Measurements from ENCODE around the gene SDK1. TPM values are rescaled to one million over a fixed set of nuclear protein-coding genes. Genes with fewer than 3 reads are reported as not detected.

SDK1 gene
- polyA plus RNA-seq, 3 donors: 3.2 to 6.6 (median 3.3) TPM

DNA sequence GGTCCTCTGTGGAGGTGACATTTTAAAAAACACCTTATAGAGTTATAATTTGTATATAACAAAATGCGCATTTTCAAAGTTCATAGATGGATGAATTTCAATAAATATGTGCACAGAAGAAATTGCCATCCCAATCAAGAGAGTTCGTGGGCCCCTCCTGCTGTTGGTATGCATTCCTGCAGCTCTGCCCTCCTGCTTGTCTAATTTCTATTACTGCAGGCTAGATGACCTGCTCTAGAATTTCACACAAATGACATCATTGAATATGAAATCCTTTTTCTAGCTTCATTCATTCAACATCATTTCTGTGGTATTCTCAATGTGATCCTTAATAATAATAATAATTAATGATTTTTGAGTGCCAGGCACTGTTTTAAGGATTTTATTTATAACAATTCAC is 348.2 kb downstream of the SDK1 start:
- WGBS, 3 donors: 86 to 95% (median 90%) methylated on average over 2 of the region's 2 CpGs
- no peak overlapping the region for H3K27ac ChIP-seq (ENCODE audit: low read depth, low read length)

DNA sequence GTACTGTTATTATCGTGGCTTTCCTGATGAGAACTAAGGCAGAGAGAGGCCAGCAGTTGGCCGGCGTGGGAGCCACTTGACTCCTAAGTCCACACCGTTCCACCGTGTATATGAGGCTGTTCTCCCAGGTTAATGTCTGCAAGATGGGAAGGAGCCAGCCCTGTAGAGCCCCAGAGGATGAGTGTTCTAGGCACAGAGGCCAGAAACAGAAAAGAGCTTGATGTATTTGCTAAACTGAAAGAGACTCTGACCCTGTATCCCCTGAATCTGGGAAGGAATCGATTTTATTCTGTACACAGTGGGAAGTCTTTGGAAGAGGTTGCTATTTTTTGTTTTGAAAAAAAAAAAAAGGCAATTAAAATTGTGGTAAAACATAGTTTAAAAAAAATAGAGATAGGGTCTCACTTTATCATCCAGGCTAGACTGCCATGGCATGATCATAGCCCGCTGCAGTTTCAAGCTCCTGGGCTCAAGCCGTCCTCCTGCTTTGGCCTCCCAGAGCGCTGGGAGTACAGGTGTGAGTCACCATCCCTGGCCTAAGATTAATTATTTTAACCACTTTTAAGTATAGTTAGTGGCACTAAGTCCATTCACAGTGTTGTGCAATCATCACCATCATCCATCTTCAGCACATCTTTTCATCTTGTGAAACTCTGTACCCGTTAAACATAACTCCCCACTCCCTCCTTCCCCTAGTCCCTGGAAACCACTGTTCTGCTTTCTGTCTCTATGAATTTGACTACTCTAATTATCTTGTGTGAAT is 348.8 kb downstream of the SDK1 start:
- H3K27ac ChIP-seq (ENCODE audit: low read depth, low read length): no peak overlapping the region
- WGBS, 3 donors: 74 to 91% (median 74%) methylated on average over 10 of the region's 10 CpGs

DNA sequence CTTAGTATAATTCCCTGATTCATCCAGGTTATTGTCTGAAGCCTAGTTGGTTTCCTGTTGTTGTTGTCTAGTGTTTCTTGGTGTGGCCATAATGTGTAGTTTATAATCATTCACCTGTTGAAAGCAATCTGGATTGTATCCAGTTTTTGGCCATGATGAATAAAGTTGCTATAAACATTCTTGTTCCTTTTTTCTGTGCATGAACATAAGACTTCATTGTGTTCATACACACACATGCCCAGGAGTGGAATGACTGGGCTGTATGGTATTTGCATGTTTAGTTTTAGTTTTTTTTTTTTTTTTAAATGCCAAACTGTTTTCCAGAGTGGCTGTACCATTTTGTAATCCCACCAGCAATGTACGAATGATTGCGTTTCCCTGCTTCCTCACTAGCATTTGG is 349.8 kb downstream of the SDK1 start:
- H3K27ac ChIP-seq (ENCODE audit: low read depth, low read length): no peak overlapping the region
- WGBS, 3 donors: 85 to 92% (median 90%) methylated on average over 2 of the region's 2 CpGs

DNA sequence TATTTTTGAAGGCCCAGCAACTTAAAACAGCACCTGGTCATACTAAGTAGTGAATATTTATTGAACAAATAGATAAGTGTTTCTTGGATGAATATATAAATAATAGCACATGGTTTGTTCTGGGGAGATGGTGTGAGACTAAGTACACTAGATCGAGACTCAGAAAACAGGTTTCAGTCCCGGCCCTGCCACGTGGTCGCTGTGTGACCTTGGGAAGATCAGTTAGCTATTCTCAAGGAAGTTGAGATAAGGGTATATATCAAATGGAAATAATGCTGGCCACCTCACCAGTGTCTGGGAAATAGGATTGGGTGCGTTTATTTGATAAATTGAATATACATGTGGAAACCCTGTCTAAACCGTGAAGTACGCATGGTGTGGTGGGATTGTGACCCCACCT is 354.6 kb downstream of the SDK1 start:
- WGBS, 3 donors: 43 to 92% (median 90%) methylated on average over 7 of the region's 7 CpGs
- H3K27ac ChIP-seq (ENCODE audit: low read depth, low read length): no peak overlapping the region

DNA sequence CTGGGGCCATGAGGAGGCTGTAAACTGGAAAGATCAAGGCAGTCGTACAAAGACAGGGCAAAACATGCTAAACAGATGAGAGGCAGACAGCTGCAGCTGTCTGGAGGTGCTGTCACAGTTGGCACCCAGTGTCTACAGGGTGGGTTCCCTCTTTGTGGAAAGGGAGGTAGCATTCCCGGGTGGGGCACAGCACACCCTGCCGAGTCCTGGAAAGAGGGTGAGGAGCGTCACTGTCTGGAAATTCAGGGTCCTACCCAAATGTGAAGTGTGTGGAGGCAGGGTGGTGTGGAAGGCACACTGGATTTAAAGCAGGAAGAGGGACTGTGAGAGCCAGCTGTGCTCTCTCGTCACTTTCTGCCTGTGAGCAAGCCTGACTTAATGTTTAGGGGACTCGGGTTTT is 356.2 kb downstream of the SDK1 start:
- WGBS, 3 donors: 74 to 89% (median 77%) methylated on average over 6 of the region's 6 CpGs
- no peak overlapping the region for H3K27ac ChIP-seq (ENCODE audit: low read depth, low read length)

DNA sequence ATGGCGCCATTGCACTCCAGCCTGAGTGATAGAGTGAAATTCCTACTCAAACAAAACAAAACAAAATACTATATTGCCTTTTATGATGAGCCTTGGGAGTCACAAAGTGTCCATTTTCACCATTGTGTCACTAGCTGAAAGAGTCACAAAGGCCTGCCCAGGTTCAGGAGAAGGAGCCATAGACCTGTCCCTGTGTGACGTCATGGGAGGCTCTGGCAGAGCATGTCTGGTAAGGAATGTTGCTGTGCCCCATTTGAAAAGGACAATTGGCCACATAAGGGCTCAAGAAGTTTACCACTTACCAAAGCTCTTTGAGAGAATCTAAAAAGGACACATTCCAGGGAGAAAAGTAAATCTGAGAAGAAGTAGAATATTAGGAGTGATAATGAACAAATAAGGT is 367.7 kb downstream of the SDK1 start:
- H3K27ac ChIP-seq (ENCODE audit: low read depth, low read length): no peak overlapping the region
- WGBS, 3 donors: 92 to 95% (median 94%) methylated on average over 2 of the region's 2 CpGs

DNA sequence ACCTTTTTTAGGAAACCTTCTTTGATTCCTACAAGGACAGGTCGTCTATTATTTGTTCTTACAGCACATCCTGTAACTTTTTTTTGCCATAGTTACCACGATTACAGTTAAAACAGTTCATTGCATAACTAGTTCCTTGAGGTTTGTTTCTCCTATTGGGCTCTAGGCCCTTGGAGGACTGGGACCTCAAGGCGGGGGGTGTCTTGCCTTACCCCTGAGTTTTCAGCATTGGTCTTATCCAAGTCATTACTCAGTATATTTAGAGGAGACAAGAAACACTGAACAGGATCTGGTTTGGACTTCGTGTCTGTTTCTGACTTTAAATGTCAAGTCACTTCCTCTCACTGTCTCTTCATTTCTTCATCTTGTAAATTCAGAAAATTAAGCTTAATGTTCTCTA is 369.8 kb downstream of the SDK1 start:
- WGBS, 3 donors: 33 to 70% (median 45%) methylated on average over 4 of the region's 4 CpGs
- no peak overlapping the region for H3K27ac ChIP-seq (ENCODE audit: low read depth, low read length)

DNA sequence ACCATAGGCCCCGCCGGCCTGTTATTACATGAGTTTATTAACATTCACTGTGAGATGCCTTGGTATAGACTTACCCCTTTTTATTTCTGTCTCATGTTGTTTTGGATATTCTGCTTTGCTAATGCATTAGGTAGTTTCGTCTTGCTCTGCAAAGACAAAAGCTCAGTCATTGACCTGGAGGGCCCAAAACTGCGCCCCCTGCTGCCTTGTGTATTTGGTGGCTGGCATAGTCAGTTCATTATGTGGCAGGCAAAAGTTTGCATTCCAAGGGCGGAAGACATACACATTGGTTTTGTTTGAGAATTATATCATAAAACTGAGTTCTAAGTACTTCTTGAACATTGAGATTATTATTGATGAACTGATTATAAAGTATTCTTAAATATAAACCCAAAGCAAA is 372.5 kb downstream of the SDK1 start:
- 56 to 78% (median 73%) methylated on average over 5 of the region's 5 CpGs for WGBS, 3 donors
- no peak overlapping the region for H3K27ac ChIP-seq (ENCODE audit: low read depth, low read length)

DNA sequence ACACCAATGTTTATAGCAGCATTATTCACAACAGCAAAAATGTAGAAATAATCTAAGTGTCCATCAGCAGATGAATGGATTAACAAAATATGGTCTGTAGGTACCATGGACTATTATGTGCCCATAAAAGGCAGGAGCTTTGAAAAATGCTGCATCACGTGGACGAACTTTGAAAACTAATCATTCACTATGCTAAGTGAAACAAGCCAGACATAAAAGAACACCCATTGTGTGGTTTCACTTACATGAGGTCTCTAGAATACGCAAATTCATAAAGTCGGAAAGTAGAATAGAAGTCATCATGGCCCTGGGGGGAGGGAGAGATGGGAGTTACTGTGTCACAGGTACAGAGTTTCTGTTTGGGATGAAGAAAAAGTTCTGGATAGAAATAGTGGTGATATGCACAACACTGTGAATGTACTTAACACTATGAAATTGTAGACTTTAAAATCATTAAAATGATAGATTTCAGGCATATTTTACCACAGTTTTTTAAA is 377.3 kb downstream of the SDK1 start:
- H3K27ac ChIP-seq (ENCODE audit: low read depth, low read length): no peak overlapping the region
- WGBS, 3 donors: 92 to 95% (median 93%) methylated on average over 4 of the region's 4 CpGs

DNA sequence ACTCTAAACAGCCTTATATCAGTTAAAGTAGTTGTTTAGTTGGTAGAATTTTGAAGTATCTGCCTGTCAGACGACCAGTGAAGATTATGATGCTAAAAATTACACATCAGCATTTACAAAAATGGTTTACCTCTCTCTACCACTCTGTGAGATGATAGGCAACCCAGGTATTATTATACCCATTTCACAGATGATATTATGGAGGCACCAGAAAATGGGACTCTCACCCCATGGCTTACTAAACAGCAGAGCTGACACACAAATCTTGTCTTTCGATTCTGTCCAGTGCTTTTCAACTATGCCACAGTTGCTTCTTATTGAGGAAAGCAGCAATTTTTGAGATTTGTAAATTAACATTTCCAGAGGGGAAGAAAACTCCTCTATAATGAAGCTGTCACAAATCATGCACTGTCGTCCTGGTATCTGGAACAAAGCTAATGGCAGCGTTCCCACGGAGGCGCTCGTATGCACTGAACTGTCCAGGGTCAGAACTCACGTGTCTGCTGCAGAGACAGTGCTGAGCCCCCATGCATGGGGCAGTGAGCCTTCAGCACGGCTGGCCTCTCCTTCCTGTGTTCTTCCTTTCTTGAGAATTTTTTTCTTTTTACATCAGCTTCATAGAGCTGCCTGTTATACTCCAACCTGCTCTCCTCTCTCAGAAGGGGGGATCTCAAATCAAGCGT is 381.1 kb downstream of the SDK1 start:
- 41 to 51% (median 44%) methylated on average over 10 of the region's 10 CpGs for WGBS, 3 donors
- no peak overlapping the region for H3K27ac ChIP-seq (ENCODE audit: low read depth, low read length)

DNA sequence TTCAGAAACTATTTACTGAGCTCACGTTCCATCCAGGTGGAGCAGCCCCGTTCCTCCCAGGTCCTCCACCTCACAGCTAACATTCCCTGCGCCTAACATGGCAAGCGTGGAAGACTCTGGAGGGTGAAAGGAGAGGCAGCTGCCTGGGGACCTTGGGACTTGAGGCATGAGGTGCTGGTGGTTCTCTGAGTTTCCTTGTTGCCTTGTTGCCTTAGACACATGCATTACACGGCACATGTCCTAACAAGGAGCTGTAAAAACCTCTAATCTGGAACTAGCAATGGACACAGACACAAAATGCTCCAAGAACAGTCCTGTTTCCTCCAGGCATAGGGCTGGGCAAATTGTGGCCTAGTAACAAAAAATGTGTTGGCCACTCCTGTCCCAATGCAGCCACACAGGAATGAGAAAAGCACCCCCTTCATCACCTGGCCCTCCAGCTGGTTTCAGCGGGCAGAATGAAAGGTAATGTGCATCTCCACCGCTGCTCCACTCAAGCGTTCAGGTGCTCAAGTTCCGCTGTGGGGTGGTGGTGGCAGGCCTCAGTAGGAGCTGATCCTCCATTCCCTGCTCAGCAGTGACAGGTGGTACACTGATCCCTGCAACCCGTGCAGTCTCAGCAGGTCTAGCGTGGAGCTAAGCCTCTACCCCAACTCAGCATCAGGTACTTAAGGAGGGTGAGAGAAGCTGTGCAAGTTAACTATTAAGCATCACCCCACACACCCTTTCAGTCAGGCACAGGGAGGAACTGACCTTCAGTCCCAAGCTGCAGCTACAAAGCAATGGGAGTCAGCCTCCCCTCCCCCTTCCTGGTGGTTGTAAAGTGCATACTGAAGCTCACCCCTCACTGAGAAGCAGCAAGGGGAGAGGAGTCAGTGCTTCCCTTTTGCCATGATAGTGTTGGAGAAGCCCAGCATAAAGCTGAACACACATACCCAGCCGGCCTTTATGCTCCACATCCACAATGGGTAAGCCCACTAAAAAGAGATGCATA is 382.8 kb downstream of the SDK1 start:
- H3K27ac ChIP-seq (ENCODE audit: low read depth, low read length): no peak overlapping the region
- WGBS, 3 donors: 76 to 88% (median 78%) methylated on average over 12 of the region's 12 CpGs

DNA sequence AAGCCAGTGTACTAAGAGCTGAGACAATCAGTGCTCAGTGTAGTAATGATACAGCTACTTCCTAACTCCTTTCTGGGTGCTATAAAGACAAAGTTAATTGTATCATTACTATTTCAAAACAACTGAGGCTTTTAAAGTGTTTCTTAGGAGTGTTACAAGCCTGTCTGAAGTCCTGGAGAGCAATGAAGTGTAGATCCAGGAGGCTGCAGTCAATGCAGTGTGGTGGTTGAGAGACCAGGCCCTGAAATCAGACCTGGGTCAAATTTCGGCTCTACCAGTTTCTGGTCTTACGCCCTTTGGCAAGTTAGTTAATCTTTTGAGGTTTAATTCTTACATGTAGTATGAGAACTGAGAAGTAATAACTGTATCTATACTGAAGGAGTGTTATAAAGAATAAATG is 387.0 kb downstream of the SDK1 start:
- 45 to 75% (median 72%) methylated on average over 2 of the region's 2 CpGs for WGBS, 3 donors
- H3K27ac ChIP-seq (ENCODE audit: low read depth, low read length): no peak overlapping the region

DNA sequence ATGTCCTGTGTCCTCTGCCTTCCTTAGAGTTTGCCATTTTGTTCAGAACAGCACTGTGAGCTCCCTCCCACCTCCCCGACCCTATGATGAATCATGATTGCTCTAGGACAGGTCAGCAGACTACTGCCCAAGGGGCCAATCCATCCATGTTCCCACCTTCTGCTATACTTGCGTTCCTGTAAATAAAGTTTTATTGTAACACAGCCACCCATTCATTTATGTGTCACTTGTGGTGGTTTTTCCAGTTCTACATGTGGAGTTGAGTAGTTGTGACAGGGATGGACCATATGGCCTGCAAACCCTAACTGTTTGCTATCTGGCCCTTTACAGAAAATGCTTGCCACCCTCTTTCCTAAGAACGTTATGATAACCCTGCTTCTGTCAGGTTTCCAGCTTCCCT is 387.8 kb downstream of the SDK1 start:
- 81 to 92% (median 83%) methylated on average over 3 of the region's 3 CpGs for WGBS, 3 donors
- no peak overlapping the region for H3K27ac ChIP-seq (ENCODE audit: low read depth, low read length)

DNA sequence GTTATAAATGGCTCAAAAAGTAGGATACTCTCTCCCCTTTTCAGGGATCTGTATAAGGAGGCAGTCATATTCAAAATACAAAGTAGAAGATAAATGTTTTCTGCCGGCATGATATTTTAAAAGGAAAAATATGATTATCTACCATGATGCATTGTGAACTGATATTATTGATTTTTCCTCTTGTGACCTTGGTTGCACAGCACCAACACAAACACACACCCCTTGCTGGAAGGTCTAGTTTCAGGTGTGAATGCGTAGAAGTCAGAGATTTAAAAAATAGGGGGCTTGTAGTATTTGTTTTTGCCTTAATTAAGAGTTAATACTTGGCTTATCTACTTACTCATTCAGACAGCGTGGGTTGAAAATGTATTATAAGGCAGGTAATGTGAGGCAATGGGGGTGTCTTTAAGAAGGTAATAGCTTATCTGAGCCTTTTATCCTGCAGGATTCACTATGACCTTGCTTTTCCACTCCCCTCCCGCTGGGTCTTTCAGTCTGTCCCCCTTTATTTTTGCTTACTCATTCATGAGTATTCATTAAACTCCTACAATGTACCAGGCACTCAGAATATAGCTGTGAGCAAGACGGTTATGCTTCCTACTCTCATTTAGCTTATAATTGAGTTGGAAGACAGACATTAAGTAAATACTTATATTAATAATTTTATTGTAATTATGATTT is 390.6 kb downstream of the SDK1 start:
- no peak overlapping the region for H3K27ac ChIP-seq (ENCODE audit: low read depth, low read length)
- 34 to 82% (median 81%) methylated on average over 5 of the region's 5 CpGs for WGBS, 3 donors

DNA sequence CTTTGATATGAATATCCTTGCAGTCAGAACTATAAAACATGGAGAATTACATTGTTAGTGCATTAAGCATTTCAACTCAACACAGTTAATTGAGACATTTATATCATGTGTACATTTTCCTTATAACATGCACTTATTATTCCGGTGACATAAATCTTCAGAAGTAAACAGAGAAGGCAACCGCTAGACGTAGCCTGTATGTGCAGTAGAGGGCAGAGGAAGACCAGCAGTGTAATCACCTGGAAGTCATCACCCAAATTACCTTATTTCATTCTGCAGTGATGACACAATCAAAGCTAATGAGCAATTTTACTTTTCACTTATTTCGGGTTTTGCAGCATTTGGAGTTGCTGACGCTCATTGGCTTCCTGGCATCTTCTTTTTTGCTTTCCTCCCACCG is 394.6 kb downstream of the SDK1 start:
- 82 to 90% (median 83%) methylated on average over 6 of the region's 6 CpGs for WGBS, 3 donors
- no peak overlapping the region for H3K27ac ChIP-seq (ENCODE audit: low read depth, low read length)

DNA sequence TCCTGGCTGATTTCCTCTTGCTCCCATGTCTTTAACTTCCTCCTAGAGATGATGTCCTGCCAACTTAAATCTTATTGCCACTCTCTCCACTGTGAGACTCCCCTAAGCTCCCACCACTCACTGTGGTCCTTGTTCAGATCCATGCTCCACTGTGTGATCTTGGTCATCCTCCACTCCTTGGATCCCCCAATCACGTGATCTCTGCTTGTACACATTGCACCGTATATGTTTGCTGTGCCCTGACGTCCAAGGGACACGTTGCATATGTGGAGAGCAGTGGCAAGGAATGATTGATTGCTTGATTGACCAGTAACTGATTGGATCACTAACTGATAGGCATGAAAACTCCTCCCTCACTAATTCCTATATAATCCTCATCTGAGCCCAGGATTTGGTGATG is 395.1 kb downstream of the SDK1 start:
- WGBS, 3 donors: 74 to 90% (median 89%) methylated on average over 4 of the region's 4 CpGs
- H3K27ac ChIP-seq (ENCODE audit: low read depth, low read length): no peak overlapping the region

DNA sequence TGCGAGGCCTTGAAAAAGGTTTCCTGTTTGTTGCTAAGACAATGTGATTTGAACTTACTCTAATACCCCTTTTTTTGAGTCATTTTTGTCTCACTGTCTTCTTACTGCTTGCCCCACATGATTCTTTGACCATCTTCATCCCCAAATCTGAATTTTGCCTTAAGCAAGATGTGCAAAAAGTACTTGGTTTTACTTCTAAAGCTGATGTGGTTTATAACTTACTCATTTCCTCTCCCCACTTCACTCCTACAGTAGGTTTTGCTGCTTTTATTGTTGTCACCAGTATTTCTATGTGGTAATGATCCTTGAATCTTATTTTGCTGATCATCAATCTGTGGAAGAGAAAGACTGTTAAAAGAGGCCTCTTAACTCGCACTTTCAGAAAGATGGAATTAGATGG is 396.4 kb downstream of the SDK1 start:
- 91 to 96% (median 94%) methylated on average over 2 of the region's 2 CpGs for WGBS, 3 donors
- H3K27ac ChIP-seq (ENCODE audit: low read depth, low read length): no peak overlapping the region

DNA sequence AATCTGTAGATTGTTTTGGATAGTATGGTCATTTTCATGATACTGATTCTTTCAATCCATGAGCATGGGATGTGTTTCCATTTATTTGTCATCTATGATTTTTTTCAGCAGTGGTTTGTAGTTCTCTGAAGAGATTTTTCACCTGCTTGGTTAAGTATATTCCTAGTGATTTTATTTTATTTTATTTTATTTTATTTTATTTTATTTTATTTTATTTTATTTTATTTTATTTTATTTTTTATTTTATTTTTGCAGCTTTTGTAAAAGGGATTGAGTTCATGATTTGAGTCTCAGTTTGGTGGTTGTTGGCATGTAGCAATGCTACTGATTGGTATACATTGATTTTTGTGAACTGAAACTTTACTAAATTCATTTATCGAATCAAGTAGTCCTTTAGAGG is 404.2 kb downstream of the SDK1 start:
- no peak overlapping the region for H3K27ac ChIP-seq (ENCODE audit: low read depth, low read length)
- 93 to 96% (median 94%) methylated on average over 1 of the region's 1 CpG for WGBS, 3 donors
